PC-9 (cell line): Measurements from ENCODE around the gene PPP1R3G. TPM values are rescaled to one million over a fixed set of nuclear protein-coding genes. Genes with fewer than 3 reads are reported as not detected.

ENCODE experiments used
- BruUV-seq: library from RNA; stranded (reverse); fragments of 400-500 nt; replicated peaks from 2 replicates; lab custom pipeline; 2021; lab: Mats Ljungman, UMichigan
- CTCF ChIA-PET: fragments of 300-600 bp; sonication (Branson Sonifier 250); formaldehyde crosslinking; loops from one replicate; lab custom pipeline; 2022; ENCODE audit warnings: antibody characterized with exemption; lab: Charles Lee
- POLR2A ChIA-PET: fragments of 300-600 bp; sonication (Branson Sonifier 250); formaldehyde crosslinking; loops from one replicate; lab custom pipeline; 2022; ENCODE audit warnings: antibody characterized with exemption; ENCODE audit not compliant: unreplicated experiment; lab: Charles Lee
- DNase-seq, 2 experiments: peaks; one replicate each; pipeline versions ENCODE4 v3.0.0 to v3.0.0-alpha.2; 2015 to 2022; ENCODE audit warnings: mixed read lengths in 1 of 2
- H2AFZ ChIP-seq: fragments of 200-600 bp; sonication (generic); 2 replicates; pipeline ENCODE4 v1.8.1; 2017; ENCODE audit warnings: antibody characterized with exemption
- H3F3A ChIP-seq: fragments of 200-600 bp; sonication (generic); 2 replicates; pipeline ENCODE4 v1.8.1; 2017; ENCODE audit warnings: antibody characterized with exemption, mild to moderate bottlenecking, low read depth; ENCODE audit not compliant: insufficient read depth
- H3K27ac ChIP-seq: fragments of 200-600 bp; sonication (generic); 2 replicates; pipeline ENCODE4 v1.6.1; 2016; ENCODE audit warnings: mixed run types
- H3K27me3 ChIP-seq: fragments of 200-600 bp; sonication (generic); 2 replicates; pipeline ENCODE4 v1.6.1; 2016; ENCODE audit warnings: low read depth, mixed run types; ENCODE audit not compliant: insufficient read depth
- H3K36me3 ChIP-seq: fragments of 200-600 bp; sonication (generic); 2 replicates; pipeline ENCODE4 v1.6.1; 2016; ENCODE audit warnings: low read depth, mixed run types
- H3K4me1 ChIP-seq: fragments of 200-600 bp; sonication (generic); replicated peaks from 2 replicates; pipeline ENCODE4 v1.6.1; 2016; ENCODE audit warnings: mixed run types; ENCODE audit not compliant: insufficient read depth
- H3K4me2 ChIP-seq: fragments of 200-600 bp; sonication (generic); 2 replicates; pipeline ENCODE4 v1.6.1; 2017; ENCODE audit warnings: mixed run types
- H3K4me3 ChIP-seq: fragments of 200-600 bp; sonication (generic); 2 replicates; pipeline ENCODE4 v1.6.1; 2016; ENCODE audit warnings: mixed run types
- H3K79me2 ChIP-seq: fragments of 200-600 bp; sonication (generic); 2 replicates; pipeline ENCODE4 v1.6.1; 2017; ENCODE audit warnings: low read depth, mixed run types
- H3K9me2 ChIP-seq: fragments of 200-600 bp; sonication (generic); 2 replicates; pipeline ENCODE4 v1.8.1; 2017; ENCODE audit warnings: mild to moderate bottlenecking; ENCODE audit not compliant: insufficient read depth
- H3K9me3 ChIP-seq: fragments of 200-600 bp; sonication (generic); 2 replicates; pipeline ENCODE4 v1.8.1; 2016; ENCODE audit warnings: low read depth; ENCODE audit not compliant: insufficient read depth
- H4K20me1 ChIP-seq: fragments of 200-600 bp; sonication (generic); 2 replicates; pipeline ENCODE4 v1.8.1; 2017; ENCODE audit not compliant: insufficient read depth
- CTCF ChIP-seq: fragments of 200-600 bp; sonication (generic); conservative IDR thresholded peaks from 2 replicates; pipeline ENCODE4 v1.6.1; 2017; ENCODE audit warnings: mixed run types, antibody characterized with exemption, mild to moderate bottlenecking, moderate library complexity
- EZH2 ChIP-seq: fragments of 200-600 bp; sonication (generic); IDR thresholded peaks from 2 replicates; pipeline ENCODE4 v1.8.0; 2017; ENCODE audit warnings: antibody characterized with exemption, low read depth
- intact Hi-C: fragments of 100-400 bp; cut with micrococcal nuclease; formaldehyde crosslinking; loops from one replicate; pipeline ENCODE4 v1.10.0; 2022; ENCODE audit not compliant: unreplicated experiment
- total RNA-seq: library from RNA; stranded (reverse); gene quantifications from 2 replicates; pipeline ENCODE4 v1.2.3, GENCODE V29; 2021

PPP1R3G gene
- total RNA-seq, 1 experiment from 2014 or later = 1.1 TPM

DNA sequence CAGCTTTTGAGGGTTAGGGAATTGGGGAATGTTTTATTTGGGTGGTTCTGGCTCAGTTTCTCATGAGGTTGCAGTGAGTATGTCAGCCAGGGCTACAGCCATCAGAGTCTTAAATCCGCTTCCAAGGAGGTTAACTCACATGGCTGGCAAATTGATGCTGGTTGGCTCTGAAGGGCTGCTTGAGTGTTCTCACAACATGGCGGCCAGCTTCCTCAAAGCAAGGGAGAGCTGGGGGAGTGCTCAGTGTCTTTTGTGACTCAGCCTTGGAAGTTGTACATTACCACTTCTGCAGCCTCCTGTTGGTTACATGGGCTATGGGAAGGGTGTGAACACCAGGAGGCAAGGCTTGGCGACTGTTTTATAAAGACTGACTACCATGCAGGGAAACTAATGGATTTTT lies 17.8 kb upstream of the PPP1R3G start:
- no peak overlapping the region for H3K27ac ChIP-seq
- H3K9me3 ChIP-seq = no peaks in the 10 kb centered on the region
- H3K4me3 ChIP-seq = no peak overlapping the region
- no peaks in the 10 kb centered on the region for H3K36me3 ChIP-seq
- no peaks in the 10 kb centered on the region for H3K9me2 ChIP-seq
- no peaks in the 10 kb centered on the region for H3K27me3 ChIP-seq
- H3K4me1 ChIP-seq = no peaks in the 10 kb centered on the region
- no peak overlapping the region for H3K4me2 ChIP-seq
- H4K20me1 ChIP-seq = no peaks in the 10 kb centered on the region
- DNase-seq = no peak
- intact Hi-C loops = no loop called here
- H3F3A ChIP-seq = no peaks in the 10 kb centered on the region
- no peaks in the 10 kb centered on the region for H3K79me2 ChIP-seq
- no peak overlapping the region for H2AFZ ChIP-seq
- POLR2A ChIA-PET = no interaction called here
- no TSS peak for BruUV-seq
- TF ChIP-seq EZH2 (no peak), CTCF (no peak)
- CTCF ChIA-PET = no interaction called here

DNA sequence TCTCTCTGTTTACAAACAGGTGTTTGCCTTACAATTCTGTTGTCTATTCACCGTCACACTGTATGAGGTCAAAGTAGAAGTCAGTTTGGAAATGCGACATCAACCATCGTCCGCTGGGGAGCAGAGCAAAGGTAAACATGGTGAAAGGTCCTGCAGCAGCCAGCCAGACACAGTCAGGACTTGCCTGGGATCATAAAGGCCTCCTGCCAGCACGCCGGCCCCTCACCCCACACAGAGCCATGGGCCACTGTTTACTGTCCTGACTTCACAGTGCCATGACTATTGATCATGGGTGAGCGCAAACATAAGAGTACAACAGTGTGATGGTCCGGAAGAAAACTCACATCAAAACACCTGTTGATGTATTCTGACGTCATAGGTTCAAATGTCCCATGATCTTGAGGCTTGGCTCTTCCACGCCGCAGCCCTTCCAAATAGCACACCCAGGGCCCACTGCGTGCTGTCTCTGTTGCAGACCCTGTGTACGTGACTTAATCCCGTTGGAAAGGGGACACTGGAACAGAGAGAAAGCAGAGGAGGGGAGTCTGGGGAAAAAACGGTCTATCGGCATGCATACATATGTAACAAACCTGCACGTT lies 16.9 kb upstream of the PPP1R3G start:
- H4K20me1 ChIP-seq = no peaks in the 10 kb centered on the region
- ChIA-PET CTCF (no interaction called here), POLR2A (no interaction called here)
- BruUV-seq = no TSS peak
- no peaks in the 10 kb centered on the region for H3K4me1 ChIP-seq
- H3K36me3 ChIP-seq = no peaks in the 10 kb centered on the region
- no peak overlapping the region for H3K4me3 ChIP-seq
- no peaks in the 10 kb centered on the region for H3K27me3 ChIP-seq
- H3F3A ChIP-seq = no peaks in the 10 kb centered on the region
- no peak for DNase-seq
- no peaks in the 10 kb centered on the region for H3K9me2 ChIP-seq
- TF ChIP-seq CTCF (no peak), EZH2 (no peak)
- no peaks in the 10 kb centered on the region for H3K9me3 ChIP-seq
- H3K27ac ChIP-seq = no peak overlapping the region
- H3K79me2 ChIP-seq = no peaks in the 10 kb centered on the region
- H3K4me2 ChIP-seq = no peak overlapping the region
- intact Hi-C loops = no loop called here
- H2AFZ ChIP-seq = no peak overlapping the region

DNA sequence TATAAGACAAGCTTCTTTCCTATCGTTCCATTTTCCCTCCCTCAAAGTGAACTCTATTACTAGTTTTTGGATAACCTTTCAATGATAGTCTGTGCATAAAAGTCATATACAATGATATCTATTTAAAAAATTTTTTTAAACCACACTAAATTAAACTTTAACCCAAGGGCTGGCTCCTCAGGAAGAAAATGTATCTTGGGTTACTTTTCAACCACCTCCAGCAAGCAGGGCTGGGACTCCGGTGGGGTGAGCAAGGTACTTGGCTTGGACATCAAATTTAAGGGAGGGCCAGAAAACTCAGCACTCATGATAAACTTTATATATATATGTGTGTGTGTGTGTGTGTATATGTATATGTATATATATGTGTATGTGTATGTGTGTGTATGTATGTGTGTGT lies 13.9 kb upstream of the PPP1R3G start:
- ChIA-PET CTCF (no interaction called here), POLR2A (interaction anchor here (0.7 kb wide), 1 partner anchor 40 kb away, joined by 4 read pairs; no protein-coding TSS in a partner anchor)
- H3K9me2 ChIP-seq = no peaks in the 10 kb centered on the region
- no peaks in the 10 kb centered on the region for H3K9me3 ChIP-seq
- no peaks in the 10 kb centered on the region for H3F3A ChIP-seq
- H3K4me1 ChIP-seq = no peaks in the 10 kb centered on the region
- H3K27ac ChIP-seq = no peak overlapping the region
- H3K36me3 ChIP-seq = no peaks in the 10 kb centered on the region
- no peak overlapping the region for H3K4me2 ChIP-seq
- H3K27me3 ChIP-seq = no peaks in the 10 kb centered on the region
- H4K20me1 ChIP-seq = no peaks in the 10 kb centered on the region
- no peak overlapping the region for H2AFZ ChIP-seq
- H3K79me2 ChIP-seq = no peaks in the 10 kb centered on the region
- intact Hi-C loops = no loop called here
- H3K4me3 ChIP-seq = no peak overlapping the region
- DNase-seq = no peak
- no TSS peak for BruUV-seq
- no peak for TF ChIP-seq EZH2
- no peak for TF ChIP-seq CTCF
